Fibroblast of the aortic adventitia (primary cell): ENCODE results near the gene RRP8. TPM values are rescaled to one million over a fixed set of nuclear protein-coding genes. Genes with fewer than 3 reads are reported as not detected.

Experiments
- DNase-seq: peaks from one replicate; pipeline ENCODE4 v3.0.0-alpha.2; 2010; ENCODE audit warnings: low read depth
- H3K4me3 ChIP-seq: 2 replicates; pipeline ENCODE4 v1.5.1; 2011; ENCODE audit warnings: low read depth, mild to moderate bottlenecking, control low read depth, low read length, moderate library complexity
- CTCF ChIP-seq: IDR thresholded peaks from 2 replicates; pipeline ENCODE4 v1.5.1; 2011; ENCODE audit warnings: mild to moderate bottlenecking, low read length, control low read depth, inconsistent platforms; ENCODE audit not compliant: insufficient read depth
- total RNA-seq: library from RNA; depleted of rRNA; stranded (reverse); fragments of >200 nt; gene quantifications from 2 replicates; pipeline ENCODE4 v1.2.3, GENCODE V29; 2012; ENCODE audit warnings: low replicate concordance

Gene RRP8
- total RNA-seq, 1 donor: 10.2 TPM

- no peak overlapping the region for H3K4me3 ChIP-seq
- DNase-seq: no peak
- no peak for TF ChIP-seq CTCF
Observed at GRCh38 chr11:6608726-6609501, 5.5 kb upstream of the RRP8 start.

GRCh38 chr11:6608011-6608410, 4.6 kb upstream of the RRP8 start:
- DNase-seq: no peak
- no peak for TF ChIP-seq CTCF
- no peak overlapping the region for H3K4me3 ChIP-seq

GRCh38 chr11:6607190-6607795, 3.9 kb upstream of the RRP8 start:
- no peak for DNase-seq
- peak overlapping the region; percentile 23 for H3K4me3 ChIP-seq
- TF ChIP-seq CTCF: no peak

- H3K4me3 ChIP-seq: peak overlapping the region; percentile 48
- DNase-seq: peak; percentile 91
- no peak for TF ChIP-seq CTCF
Observed at GRCh38 chr11:6606471-6607189, 3.2 kb upstream of the RRP8 start.

GRCh38 chr11:6604790-6605189, 1.4 kb upstream of the RRP8 start:
- H3K4me3 ChIP-seq: peak overlapping the region; percentile 99
- TF ChIP-seq CTCF: no peak
- DNase-seq: no peak

GRCh38 chr11:6604081-6604626, 738 bp upstream of the RRP8 start:
- TF ChIP-seq CTCF: peak; percentile 47
- DNase-seq: peak; percentile 77
- H3K4me3 ChIP-seq: peak overlapping the region; percentile 99
